IPS-NIHi11 (cell line): ENCODE measurements around the gene CDCA3.

Source experiments
- DNase-seq: peaks from one replicate; pipeline ENCODE4 v3.0.0; 2012; ENCODE audit warnings: mixed read lengths, low spot score

CDCA3 gene

DNA sequence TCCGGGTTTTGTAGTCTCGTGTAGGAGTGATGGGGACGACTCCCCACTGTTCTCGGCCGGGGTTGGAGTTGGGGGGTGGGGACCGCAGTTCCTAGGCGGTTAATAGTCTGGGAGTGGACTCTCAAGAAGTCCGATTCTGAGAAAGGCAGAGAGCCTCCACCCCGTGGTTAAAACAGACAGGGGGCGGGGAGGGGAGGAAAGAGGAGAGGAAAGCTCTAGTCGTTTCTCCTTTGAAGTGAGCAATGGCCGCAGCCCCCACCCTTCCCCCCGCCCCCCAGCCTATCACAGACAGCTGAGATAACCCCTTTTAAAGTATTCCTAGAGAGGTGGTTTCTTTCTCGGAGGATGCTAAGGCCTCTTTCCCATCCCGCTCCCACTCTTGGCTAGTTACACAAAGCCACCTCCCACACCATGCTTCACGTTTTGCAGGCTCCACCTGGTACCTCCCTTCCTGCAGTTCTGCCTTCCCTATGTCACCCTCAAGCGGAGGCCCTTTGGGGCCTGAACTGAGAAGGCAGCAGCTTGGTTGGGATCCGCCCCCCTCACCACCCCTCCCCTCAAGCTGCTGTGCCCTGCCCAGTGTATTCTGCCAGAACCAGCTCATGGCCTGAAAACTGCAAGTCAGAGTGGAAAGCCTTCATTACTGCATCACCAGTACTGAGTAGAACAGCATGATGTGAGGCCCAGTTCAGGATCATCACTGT, 1.7 kb upstream of the CDCA3 start:
- peak; percentile 70 for DNase-seq

DNA sequence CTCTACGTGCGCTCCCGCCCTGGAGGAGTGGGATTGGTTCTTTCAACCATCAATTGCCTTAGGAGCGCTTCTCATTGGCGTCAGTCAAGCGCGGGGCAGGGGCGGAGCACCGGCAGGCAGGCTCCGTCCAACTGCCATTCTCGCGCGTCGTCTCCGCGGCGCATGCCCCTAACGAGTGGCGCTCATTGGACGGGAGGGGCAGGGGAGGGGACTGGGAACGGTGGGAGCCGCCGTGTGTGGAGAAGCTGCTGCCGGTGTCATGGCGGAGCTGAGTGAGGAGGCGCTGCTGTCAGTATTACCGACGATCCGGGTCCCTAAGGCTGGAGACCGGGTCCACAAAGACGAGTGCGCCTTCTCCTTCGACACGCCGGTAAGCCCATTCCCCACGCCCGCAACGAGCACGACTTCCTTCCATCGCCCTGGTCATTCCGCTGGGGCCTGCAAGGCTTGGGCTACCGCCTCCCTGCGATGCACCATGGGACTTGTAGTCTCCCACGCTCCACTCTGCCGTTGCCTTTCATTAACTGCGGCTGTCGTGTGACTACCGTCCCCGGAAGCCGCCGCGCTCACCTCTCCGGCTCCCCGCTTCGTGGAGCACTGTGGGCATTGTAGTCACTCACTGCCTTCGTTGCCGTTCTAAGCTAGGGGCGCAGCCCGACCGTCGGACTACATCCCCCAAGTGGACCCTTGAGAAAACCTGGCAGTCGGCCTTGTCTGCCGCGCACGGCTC, 1.0 kb upstream of the CDCA3 start, which contains the start of gene USP5:
Gene USP5, plus strand, starts transcription at position 230 of the 730 bp plus-strand sequence. Its CDS starts 30 bp downstream, at position 260.
- DNase-seq: peak; percentile 94

DNA sequence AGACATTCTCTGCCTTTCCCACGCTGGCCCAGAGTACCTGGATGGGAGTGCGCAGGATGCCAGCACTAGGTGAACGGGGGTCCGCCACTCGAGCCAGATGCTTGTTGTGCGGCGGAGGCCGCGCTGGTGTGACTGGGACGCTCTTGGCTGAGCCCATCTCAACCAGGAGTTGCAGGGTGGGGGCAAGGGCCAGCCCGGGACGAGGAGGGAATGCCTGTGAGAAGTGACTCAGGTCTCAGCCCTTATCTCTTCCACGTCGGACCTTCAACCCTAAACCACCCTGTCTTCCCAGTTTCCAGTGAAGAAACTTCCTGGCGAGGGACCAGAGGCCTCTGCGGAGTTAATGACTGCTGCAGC, 312 bp downstream of the CDCA3 start:
- DNase-seq: no peak

DNA sequence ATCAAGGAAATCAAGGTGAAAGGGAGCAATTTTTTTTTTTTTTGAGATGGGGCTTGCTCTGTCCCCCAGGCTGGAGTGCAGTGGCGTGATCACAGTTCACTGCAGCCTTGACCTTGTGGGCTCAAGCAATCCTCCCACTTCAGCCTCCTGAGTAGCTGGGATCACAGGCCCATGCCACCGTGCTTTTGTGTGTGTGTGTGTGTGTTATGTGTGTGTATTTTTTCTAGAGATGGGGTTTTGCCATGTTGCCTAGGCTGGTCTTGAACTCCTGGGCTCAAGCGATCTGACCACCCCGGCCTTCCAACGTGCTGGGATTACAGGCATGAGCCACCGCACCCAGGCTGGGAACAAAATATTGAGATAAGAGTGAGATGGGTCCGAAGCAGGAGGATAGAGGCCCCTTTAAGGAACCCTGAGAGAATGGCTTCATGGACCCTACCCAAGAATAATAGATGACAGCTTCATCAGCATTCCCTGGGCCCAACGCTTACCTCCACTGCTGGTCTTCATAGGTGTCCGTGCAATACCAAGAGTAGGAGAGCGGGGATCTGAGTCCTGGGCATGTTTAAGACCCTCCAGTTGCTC, 1.0 kb downstream of the CDCA3 start:
- no peak for DNase-seq

DNA sequence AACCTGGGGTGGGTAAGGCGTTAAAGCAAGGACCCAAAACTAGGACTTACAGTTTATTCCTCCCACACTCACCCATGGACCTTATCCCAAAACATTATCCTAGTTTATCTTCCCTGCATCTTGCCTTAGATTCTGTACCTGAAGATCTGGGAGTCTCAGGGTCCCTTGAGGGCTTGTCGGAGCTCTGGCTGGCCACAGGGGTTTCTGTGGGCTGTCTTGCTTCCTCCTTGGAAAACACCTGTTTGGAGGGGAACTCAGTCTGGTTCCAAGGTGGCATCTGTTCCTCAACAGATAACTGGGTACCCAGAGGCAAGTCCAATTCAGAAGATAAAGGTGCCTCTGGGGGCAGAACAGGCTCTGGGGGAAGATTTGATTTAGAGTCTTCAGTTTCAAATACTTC, 1.7 kb downstream of the CDCA3 start:
- DNase-seq: no peak

DNA sequence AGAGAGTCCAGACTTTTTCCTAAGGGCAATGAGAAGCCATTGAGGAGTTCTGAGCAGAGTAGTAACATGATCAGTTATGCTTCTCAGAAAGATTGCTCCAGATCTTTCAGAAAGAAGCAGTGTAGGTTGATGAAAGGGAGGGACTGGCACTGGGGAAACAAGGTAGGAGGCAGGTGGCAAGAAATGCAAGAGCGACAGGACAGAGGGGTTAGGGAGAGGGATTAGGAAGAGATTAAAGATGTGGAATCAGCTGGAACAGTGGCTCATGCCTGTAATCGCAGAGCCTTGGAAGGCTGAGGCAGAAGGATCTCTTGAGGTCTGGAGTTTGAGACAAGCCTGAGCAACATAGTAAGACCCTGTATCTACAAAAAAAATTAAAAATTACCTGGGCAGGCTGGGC, 3.4 kb downstream of the CDCA3 start:
- DNase-seq: no peak

DNA sequence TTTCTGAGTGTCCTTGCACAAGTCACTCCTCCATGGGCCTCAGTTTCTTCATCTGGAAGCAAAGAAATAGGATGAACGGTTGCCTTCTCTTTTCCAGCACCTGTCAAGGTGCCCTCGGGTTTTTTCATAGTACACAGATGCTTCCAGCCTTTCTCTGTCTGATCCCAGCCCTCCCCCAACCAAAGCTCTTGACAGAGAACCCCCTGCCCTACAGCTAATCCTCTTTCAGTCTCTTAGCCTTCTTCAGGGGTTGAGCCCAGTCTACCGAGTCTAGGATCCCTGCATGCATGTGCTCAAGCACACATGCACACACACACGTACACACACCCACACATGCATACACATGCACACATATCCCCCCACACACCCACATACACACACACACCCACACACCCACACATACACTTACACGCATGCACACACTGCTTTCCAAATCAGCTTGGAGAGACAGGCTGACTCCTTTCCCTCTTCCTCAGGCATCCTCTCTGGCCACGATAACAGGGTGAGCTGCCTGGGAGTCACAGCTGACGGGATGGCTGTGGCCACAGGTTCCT, 4.7 kb downstream of the CDCA3 start:
- DNase-seq: no peak

DNA sequence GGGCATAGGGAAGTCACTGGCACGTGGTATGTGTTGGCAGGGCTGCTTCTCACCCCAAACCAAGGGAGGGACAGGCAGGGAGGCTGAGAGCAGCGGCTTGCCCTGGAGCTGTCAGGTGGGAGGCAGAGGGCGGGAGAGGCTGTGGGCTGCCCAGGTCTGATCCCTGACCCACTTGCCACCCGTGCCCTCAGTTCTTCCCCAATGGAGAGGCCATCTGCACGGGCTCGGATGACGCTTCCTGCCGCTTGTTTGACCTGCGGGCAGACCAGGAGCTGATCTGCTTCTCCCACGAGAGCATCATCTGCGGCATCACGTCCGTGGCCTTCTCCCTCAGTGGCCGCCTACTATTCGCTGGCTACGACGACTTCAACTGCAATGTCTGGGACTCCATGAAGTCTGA, 5.7 kb downstream of the CDCA3 start:
- no peak for DNase-seq

DNA sequence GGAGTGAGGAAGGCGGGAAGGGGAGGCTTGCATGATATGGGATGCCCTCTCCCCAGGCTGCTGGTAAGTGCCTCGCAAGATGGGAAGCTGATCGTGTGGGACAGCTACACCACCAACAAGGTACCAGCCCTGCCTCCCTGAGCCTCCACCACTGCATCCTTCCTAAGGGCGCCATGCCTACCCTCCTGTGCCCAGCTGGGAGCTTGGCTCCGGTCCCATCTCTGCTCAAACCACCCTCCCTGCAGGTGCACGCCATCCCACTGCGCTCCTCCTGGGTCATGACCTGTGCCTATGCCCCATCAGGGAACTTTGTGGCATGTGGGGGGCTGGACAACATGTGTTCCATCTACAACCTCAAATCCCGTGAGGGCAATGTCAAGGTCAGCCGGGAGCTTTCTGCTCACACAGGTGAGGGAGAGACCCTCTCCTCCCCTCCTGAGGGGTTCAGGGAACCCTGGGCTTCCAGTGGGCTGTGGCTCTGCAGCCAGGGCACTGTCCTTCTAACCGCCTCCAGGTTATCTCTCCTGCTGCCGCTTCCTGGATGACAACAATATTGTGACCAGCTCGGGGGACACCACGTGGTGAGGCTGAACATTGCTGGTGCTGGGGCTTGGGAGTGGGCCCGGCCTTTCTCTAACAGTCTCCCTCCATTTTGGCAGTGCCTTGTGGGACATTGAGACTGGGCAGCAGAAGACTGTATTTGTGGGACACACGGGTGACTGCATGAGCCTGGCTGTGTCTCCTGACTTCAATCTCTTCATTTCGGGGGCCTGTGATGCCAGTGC, 7.8 kb downstream of the CDCA3 start:
- peak; percentile 59 for DNase-seq

DNA sequence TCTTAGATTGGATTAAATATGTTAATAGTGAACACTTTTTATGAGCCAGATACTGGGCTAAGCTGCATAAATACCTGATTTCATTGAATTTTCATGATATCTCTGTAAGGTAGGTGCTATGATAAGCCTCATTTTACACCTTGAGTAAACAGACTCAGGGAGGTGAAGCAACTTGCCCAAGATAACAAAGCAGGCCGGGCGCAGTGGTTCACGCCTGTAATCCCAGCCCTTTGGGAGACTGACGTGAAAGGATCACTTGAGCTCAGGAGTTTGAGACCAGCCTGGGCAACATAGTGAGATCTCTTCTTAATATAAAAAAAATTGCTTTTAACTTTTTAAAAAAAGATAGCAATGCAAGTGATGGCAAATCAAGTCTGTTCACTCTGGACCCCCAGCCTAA, 9.0 kb downstream of the CDCA3 start:
- DNase-seq: no peak

DNA sequence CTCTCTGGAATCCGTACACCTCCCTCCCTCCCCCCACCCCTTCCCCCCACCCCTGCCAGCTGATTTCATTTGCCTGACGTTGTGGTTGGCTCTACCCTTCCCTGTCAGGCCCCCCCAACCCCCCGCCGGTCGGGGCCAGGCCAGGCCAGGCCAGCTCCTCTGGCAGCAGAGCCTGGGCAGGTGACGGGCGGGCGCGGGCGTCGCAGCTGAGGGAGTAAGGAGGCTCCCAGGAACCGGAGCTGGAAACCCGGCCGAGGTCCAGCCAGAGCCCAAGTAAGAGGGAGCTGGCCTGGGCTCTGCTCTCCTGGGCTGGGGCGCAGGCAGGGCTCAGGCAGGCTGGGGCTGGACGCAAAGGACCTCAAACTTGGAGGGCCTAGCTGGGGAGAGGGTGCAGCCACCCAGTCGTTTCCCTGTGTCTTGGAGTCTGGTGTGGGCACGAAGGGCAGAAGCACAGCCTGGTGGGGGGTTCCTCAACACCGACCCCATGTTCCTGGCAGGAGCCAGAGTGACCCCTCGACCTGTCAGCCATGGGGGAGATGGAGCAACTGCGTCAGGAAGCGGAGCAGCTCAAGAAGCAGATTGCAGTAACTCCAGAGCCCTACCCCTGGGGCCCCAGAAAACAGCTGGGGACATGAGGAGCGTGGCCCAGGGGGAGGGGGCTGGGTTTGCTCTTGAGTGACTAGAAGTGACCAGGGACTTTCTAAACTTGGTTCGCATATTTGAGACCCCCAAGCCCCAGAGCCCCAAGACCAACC, 10.1 kb downstream of the CDCA3 start, which contains the start of gene GNB3:
Gene GNB3, plus strand, starts transcription at position 165 of the 755 bp plus-strand sequence. Its CDS starts 363 bp downstream, at position 528.
- DNase-seq: no peak

DNA sequence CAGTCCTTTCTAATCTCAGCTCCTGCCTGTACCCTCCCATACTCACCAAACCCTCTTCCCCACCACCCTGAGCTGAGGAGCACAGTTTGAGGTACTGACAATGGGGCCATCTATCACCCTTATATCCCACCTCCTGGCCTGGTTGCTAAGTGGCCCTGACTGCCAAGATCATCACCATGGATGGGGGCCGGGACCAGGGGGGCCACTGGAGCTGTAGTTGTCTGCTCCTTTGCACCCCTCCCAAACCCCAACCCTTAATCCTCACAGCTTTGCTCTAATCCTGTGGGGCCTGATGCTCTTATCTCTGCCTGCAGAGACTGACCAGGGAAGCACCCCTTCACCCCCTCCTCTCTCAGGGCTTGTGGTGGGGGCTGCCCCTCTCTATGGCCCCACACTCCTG, 10.8 kb downstream of the CDCA3 start:
- DNase-seq: no peak

DNA sequence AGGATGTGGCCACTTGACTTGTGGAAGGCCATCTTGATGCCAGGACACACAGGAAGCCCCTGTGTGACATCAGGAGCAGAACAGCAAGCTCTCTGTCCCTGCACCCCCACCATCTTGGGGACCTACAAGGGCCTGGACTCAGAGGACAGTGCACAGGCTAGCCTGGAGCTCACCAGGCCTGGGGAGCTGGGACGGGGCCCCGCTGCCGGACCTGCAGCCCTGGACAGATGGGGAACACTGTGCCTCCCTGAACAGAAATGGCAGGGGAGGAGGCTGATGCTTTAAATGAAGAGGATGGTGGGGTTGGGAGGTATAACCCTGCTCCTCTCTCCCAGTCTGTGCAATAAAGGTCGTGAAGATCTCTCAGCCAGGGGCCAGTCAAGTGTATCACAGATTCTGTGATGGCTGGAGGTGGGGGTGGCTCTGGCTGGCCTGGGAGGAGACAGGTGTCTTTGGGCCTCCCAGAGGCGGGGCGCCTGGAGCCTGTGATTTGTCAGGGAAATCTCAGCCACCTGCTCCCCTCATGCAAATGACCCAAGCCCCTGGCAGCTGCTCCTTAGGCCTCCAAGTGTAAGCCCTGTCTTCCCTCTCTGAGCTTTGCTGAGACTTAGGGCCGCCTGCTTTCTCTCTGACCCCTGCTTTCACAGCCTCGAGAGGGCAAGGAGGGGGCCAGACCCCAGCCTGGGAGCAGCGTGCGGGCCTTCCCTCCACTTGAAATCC, 11.4 kb downstream of the CDCA3 start:
- peak; percentile 63 for DNase-seq

DNA sequence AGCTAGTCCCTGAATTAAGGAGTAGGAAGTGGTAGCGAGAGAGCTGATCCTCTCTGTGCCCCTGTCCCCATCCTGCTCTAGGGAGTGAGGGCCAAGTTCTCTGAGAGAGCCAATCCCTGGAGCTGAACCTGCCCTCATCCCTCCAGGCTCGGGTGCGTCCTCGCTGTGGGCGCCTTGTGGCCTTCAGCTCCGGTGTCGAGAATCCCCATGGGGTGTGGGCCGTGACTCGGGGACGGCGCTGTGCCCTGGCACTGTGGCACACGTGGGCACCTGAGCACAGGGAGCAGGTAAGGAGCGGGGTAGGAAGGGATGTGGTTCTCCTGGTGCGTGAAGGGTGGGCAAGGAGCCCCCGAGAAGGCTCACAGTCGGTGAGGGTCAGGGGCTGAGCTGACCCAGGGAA, 12.2 kb downstream of the CDCA3 start:
- no peak for DNase-seq

DNA sequence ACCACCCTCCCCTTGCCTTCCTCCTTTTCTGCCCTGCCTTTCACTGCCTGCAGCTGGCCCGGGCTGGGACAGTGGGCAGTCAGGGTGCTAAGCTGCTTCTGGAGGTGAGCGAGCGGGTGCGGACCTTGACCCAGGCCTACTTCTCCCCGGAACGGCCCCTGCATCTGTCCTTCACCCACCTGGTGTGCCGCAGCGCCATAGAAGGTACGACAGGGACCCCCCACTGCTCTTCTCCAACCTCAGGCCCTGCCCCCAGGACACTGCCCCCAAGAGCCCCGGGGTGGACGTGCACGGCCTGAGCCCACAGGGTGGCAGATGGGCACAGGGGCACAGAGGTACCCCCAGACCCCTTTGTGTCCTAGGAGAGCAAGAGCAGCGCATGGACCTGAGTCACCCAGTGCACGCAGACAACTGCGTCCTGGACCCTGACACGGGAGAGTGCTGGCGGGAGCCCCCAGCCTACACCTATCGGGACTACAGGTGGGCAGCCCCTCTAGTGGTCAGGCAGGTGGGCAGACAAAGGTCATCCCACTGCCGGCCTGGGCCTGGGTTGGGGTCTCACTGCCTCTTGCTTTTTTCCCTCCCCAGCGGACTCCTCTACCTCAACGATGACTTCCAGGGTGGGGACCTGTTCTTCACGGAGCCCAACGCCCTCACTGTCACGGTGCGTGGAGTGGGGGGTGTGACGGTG, 13.6 kb downstream of the CDCA3 start:
- DNase-seq: no peak

DNA sequence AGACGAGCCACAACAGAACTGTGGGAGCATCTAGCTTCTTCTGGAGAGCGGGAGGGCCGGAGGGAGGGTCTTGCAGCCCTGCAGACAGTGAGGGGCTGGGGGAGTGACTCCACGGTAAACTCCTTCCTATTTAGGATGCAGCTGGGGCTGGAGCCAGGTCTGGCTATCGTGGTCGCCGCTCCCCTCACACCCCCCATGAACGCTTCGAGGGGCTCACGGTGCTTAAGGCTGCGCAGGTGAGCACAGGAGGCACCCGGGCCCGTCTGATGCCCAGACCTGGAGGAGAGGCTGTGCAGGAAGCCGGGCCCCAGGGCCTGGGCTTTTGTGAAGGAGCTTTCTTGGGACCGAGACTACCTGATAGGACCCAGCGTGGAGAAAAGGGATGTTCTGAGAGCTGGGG, 14.2 kb downstream of the CDCA3 start:
- no peak for DNase-seq

DNA sequence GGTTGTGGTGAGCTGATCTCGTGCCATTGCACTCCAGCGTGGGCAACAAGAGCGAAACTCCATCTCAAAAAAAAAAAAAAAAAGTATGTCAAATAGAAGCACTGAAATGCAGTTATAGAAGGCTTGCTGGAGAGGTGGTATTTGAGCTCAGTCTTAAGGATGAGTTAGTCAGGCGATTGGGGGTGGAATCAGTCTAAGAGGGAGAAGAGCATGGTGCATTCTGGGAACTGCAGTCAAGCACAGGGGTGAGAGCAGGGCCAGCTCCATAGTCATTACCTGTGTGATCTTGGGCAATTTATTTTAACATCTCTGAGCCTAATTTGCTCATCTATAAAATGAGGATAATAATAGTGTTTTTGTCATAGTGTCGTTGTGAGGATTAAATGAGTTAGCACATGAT, 16.2 kb downstream of the CDCA3 start:
- no peak for DNase-seq

DNA sequence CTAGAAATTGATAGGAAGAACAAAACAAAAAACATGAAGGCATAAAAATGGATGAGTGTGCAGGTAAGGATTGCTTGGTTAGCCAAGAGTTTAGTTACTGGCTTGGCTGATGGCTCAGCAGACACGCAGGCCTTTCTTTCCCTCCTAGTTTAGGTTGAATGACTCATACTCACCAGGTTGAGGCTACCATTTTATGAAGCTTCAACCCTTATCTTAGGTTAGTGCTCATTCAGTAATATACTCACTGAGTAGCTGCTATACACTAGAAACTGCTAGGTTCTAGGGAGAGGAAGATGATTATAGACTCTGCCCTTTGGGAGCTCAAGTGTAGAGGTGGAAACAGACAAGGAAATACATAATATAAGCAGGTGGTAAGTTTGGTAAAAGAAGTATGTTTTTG, 16.8 kb downstream of the CDCA3 start:
- DNase-seq: no peak

DNA sequence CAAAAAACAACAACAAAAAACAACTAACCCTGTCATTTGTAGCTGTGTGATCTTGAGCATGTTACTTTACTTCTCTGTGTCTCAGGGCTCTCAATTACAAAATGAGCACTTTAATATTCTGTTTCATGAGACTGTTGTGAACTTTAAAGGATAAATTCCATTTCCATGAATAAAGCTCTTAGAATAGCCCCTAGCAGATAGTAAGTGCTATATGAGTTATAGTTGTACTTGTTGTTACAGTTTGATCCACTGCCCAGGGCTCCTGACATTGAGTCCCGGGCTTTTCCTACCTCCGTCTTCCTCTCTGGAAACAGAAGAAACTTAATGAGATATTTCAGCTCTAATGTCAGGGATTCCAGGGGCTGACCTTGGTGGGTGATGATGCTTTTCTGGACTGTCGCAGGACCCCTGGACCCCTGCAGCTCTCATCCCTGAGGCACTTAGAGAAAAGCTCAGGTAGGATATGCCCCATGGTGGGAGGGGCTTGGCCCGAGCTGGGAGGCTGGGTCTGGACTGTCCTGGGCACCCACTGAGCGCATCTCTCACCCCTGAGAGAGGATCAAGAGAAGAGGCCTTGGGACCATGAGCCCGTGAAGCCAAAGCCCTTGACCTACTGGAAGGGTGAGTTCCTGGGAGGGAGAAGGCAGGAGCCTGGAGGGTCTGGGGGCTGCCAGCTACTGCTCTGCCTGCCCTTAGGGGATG, 17.7 kb downstream of the CDCA3 start:
- DNase-seq: no peak

DNA sequence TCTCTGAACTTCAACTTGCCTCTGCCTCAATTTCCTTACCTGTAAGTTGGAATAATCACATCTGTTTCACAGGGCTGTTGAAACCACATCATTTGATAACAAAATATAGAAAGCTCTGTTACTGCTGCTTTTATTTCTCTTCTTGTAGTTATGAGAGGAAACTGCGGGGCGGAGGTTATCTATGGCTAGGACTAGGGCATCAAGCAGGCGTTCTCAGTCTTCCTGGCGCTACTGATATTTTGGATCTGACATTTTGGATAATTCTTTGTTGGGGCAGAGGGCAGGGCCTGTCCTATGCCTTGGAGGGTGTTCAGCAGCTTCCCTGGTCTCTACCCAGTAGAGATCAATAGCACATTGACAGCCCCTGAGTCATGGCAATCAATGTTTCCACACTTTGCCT, 19.0 kb downstream of the CDCA3 start:
- no peak for DNase-seq
